AG08395 (cell line): Measurements from ENCODE around the gene NEURL1.
"Not testable (repeated sequence)": the region's sequence is repeated elsewhere in the genome, so short reads cannot be mapped to it uniquely, and the experiment has no call there.

ENCODE experiments used
- DNase-seq: peaks from one replicate; pipeline ENCODE4 v3.0.0; 2012; ENCODE audit warnings: mixed read lengths, low spot score

The NEURL1 gene

DNA sequence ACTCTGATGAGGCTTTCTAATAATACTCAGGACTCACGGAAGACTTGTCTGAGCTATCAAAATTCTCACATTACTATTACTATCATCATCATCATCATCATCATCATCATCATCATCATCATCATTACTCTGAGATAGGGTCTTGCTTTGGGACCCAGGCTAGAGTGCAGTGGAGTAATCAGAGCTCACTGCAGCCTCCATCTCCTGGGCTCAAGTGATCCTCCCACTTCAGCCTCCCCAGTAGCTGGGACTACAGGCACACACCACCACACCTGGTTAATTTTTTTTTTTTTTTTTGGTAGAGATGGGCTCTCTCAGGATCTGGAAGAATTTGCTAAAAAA lies 112.6 kb downstream of the NEURL1 start:
- not testable (repeated sequence) for DNase-seq

DNA sequence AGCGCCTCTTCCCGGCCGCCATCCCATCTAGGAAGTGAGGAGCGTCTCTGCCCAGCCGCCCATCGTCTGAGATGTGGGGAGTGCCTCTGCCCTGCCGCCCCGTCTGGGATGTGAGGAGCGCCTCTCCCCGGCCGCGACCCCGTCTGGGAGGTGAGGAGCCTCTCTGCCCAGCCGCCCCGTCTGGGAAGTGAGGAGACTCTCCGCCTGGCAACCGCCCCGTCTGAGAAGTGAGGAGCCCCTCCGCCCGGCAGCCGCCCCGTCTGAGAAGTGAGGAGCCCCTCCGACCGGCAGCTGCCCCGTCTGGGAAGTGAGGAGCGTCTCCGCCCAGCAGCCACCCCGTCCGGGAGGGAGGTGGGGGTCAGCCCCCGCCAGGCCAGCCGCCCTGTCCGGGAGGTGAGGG lies 113.5 kb downstream of the NEURL1 start:
- not testable (repeated sequence) for DNase-seq

DNA sequence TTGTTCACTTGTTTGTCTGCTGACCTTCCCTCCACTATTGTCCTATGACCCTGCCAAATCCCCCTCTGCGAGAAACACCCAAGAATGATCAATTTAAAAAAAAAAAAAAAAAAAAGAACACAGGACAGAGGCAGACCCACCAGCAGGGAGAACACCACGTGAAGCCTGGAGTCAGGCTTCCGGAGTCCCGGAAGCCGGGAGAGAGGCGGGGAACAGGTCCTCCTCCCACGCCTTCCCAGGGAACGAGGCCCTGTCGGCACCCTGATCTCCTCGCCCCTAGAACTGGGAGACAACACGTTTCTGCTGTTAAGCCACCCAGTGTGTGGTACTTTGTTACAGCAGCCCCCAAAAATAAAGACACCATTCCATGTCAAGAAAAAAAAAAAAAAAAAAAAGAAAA lies 114.6 kb downstream of the NEURL1 start:
- not testable (repeated sequence) for DNase-seq

DNA sequence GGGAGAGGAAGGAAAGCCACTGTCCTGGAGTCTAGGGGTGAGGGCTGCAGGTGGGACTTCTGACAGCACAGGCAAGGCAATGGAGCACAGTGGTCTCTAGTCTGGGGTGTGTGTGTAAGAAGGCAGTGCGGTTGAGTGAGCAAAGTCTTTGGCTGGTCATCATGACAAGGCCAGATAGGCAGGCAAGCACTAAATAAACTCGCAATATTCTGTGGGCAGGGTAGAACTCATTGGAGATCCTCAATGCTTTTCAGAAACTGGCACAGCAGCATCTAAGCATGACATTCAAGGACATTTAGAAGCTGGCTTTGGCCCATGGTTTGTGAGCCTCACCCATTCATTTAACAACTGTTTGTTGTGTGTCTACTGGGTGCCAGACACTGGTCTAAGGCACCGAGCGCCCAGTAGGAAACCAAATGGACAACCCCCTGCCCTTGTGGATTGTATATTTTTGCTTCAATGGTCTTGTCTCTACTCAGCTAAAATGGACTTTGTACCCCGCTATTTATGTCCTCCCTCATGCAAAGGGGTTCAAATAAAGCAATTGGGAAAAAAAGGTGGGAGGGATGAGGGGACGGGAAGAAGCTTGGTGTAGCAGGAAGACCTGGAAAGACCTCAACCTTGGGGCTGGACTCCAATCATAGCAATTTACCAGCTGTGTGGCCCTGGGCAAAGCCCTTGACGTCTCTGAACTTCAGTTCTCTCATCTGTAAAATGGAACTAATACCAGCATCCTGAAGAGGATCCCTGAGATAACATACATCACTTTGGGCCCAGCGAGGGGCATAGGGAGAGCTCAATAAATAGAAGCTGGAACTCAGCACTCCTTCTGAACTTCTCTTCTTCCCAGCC lies 116.0 kb downstream of the NEURL1 start:
- no peak for DNase-seq

DNA sequence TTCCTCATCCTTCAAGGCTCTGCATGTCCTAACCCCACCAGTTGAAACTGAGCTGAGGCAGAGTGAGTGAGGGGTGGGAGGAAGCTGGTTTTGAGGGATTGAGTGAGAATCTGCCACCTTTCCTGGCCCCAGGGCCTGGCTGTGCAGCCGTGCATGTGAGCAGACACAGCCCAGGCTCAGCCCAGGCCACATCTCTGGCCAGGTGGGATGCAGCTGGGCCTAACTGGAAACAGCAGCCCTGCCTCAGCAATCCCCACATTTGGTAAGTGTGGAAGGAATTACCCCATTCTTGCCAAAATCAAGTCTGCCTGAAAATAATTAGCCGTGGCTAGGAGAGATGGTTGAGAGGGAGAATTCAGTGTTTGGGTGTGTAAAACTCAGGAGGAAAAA lies 116.6 kb downstream of the NEURL1 start:
- DNase-seq = no peak

DNA sequence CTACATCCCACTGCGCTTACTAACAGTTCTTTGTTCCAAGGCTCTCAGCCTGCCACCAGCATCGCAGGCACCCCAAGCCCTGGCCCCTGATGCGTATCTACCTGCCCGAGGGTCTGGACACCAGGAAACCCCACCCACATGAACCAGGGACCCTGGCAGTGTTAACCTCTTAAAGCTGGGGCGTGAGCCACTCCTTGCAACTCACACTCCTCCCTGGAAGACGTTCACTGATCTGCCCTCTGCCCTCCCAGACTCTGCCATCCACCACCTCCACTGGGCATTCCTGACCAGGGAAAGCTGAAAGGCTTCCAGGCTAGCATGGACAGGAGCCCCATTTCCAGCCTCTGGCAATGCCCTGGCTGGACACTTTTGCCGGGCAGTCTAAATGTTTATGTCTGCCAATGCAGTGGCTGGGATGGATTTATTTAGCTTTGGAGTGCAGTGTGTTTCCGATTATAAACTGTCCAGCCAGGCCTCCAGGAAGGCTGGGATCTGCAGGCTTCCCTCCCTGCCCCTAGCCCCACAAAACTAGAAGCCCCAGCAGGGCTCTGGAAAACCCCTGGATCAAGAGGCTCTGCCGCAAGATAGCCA lies 117.5 kb downstream of the NEURL1 start:
- no peak for DNase-seq

DNA sequence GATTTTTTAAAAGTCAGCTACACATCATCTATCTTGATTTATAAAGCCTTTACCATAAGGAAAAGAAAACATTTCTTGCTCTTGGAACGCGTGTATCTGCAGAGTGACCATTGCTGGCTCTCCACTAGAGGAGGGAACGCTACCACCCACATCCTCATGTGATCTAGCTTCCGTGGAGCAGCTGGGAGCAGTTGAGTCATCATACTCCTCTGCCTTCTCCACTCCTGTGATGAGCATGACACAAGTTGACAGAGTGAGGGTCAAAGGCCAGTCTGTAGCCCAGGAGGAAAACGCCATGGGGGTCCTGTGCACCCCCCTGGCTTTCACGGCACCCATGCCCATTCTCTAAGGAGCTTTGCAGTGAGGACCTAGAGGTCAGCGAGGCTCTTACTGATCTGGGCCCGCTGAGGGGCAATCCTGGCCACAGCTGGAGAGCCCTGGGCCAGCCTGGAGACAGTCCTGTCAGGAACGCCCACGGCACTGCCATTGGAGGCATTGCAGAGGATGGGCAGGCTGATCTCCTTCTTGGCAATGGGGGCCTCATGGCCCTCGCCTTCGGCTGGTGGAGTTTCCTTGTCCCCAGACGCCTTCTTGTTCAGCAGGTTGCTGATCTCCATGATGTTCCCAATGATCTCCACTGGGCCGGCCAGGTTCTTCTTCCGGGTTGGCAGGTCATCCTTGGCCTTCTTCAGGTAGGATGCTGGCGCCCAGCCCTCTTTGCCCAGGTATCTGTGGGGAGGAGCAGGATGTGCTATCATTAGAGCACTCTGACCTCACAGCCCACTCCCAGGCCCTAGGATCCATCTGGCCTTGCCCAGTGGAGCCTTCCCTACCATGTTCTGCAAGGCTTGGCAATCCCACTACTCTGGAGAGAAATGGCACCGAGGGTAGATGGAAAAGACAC lies 119.2 kb downstream of the NEURL1 start:
- peak; percentile 87 for DNase-seq

DNA sequence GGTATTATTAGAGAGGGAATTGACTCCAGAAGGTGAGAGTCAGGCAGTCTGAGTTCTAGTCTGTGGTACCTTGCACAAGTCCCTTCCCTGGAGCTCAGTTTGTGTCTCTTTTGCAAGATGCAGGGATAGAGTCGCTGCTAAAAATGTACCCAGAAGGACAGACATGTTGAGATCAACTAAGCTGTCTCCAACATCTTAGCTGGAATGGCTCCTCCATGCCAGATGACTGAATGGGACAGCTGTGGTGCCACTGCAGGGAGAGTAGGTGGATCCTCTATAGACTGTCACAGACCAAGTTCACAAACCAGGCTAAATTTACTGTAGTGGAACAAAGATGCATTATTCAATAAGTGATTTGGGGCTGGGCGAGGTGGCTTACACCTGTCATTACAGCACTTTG lies 120.1 kb downstream of the NEURL1 start:
- no peak for DNase-seq

DNA sequence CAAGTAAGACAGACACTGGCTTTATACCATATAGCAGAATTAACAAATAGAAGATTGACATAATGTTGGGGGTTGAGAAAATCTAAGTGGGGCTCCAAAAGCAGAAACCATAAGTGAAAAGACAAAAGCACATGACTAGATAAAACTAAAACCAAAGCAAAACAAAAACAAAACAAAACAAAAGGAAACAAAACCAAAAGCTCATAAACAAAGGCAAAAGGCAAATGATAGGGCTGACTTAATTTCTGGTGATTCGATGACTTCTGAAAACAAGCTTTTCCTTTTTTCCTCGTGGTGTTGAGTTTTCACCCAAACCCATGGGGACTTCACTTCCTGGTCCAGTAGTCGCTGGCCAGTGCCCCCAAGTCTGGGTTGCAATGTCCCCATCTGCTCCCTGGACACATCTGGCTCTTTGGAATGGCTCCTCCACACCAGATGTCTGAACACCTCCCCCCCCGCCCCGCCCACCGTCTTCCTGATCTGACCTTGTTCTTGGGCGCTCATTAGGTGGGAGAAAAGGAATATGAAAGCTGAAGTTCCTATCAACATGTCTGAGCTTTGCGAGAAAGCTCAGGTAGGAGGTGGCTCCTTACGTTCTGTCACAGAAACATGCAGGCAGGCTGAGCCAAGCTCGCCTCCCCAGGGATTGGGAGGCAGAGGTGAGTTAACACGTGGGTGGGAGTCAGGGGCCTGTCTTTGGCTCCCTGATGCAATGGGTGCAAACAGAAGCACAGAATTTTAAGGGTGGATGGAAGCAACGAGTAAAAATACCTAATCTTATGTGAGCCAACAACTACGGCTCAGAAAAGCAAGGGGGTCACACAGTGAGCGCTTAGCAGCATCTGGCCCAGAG lies 121.0 kb downstream of the NEURL1 start:
- no peak for DNase-seq

DNA sequence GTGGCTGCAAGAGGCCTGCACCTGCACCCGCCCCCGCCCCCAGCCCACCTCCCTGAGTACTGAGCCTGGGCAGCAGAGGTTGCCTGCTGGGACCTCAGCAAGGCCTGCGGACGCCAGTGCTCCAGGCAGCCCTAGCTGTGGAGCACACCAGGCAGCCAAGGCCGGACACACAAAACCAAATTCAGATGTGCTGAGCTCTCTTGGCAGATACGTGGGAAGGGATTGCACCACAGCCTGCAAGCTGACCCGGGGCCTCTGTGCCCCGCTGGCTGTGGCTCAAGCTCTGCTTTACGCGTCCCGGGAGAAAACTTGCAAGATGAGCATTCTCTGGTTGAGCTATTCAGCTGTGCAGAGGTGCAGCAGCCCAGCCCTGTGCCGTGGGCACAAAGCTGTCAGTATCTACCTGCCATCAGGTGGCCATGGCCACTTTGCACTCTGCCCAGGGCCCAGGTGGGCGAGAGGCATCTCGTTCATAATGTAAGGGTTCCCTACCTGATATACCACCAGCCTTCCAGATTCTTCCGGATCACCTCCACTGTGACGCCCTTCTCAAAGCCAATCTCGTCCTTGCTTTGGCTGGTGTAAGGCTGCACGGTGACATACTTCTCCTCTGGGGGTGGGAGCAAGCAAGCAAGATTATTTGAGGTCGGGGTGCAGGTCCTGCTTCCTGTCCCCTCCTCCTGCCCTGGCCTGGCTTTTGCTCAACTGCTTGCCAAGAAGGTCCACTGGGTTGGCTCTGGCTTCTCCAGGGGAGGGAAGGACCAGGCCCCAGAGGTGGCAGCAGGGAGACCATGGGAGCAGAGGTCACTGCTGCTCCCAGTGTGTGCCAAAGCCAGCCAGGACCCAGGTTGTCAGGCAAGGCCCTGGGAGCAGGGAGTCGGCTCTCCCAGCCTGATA lies 123.4 kb downstream of the NEURL1 start:
- peak; percentile 95 for DNase-seq

DNA sequence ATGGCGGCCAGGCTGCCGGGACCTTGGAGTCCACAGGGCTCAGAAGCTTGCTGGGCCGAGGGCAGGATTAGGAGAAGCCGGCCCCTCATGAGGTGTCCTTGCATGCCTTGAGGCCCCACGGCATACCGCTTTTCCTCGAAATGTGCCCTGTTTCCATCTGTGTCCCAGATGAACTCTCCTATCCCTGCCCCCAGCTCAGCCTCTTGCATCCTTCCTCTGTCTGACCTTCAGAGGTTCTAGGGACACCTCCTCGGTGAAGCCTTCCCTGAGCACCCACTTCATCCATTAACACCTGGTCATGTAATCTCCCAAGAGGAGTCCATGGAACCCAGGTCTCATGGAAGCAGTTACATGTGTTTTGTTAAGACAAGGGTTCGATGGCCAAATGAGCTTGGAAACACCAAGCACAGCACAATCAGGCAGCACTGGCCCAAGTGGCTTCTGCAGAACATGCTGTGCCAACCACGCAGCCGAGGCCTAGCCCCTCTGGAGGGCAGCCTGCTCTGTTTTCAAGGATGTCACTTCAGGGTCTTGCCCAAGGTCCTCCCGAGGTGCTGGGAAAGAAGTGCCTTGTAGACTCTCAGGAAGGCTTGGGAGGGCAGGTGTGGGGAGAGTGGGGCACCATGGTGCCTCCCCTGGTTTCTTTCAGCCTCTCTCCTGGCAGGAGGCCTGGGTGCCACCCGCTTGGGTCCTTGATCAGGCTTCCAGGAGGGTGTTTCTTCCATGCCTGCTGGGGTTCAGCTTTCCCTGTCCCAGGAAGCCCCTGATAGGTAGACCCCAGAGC lies 124.3 kb downstream of the NEURL1 start:
- no peak for DNase-seq

DNA sequence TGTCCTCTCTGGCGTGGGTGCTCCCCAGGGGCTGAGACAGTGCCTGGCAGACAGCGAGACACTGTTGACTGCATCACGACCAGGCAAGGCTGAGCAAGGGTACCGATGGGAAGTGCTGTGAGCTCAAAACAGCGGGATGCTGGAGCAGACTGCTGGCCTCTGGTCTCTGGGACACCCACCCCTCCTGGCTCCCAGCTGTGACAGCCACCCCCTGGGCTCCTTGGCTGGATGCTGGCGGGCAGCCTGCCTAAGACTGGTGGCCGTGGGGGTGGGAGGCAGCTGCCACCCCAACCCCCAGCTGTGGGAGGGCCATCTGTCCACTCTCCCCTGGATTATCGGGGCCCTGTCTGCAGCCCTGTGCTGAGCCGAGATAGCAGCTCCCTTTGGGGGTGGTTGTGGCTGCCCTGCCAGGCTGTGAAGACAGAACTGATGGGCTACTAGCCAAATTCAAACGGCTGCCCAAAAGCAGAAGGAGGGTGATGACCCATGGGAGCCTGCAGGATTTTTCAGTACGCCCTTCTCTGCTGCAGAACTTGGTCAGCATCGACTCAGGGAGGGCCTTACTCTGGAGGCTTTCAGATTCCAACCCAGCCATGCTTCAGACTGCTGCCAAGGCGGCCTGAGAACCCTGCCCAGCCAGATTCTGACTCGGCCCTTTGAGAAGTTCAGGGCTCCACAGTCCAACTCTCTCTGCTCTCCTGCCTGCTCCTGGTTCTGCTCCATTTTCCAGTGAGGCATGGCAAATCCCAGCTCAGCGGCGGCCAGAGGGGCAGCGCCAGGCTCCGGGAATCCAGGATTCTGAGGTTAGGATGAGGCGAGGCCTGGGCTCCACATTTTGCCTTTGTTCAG lies 125.3 kb downstream of the NEURL1 start:
- DNase-seq = peak; percentile 77

DNA sequence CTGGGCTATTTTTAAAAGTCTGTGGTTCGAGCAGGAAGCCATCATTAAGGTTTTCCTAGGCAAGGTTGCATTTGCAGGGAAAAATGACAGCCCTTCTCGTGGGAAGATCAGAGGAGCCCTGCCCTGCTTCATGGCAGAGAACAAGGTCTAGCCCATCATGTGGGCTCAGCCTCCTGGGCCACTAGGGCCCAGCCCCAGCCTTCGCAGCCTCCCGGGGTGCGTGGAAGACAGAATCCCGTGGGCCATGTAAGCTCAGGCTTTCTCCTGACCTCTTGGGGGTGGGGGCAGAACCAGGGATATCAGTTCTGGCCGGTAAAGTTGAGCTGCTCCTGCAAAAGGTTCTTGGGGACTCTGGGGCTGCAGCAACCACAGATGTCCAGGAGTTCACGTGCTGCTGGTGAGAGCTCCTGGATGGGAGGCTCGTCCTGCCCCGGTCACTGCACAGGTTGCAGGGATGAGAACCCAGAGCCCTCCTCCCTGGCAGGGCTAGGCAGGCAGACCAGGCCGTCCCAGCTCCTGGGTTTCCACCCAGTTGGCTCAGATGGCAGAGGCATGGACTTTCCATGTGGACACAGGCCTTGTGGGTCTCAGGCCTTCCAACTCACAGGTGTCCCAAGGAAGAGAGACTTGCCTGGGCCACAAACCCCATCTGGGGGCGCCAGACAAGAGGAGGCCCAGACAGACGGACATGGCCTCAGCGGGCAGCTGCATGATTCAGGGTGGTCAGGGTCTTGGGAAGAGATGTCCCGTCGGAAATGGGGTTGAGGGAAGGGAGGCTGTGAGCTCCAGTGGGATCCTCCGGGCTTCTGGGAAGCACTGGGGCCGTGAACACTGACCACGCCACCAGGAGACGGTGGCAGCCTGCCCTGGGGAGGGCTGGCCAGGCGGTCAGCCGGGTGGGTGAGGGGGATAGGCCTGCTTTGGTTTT lies 126.2 kb downstream of the NEURL1 start:
- DNase-seq = no peak

DNA sequence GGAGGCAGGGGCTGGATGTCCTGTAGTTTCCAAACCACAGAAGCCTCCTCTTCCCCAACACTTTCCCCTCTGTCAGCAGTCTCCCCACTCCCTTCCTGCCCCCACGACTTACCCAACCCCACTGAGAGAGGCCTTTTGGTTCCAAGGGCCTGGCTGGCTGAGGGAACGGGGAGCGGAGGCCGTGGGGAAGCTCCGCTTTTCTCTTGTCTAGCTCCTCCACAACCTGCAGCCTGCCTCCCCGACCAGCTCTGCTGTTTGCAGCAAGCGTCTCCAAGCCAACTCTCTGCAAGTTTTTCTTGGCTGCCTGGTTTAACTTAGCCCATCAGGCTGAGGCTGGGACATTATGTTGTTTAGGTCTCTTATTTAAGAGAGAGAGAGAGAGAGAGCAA lies 126.8 kb downstream of the NEURL1 start:
- DNase-seq = no peak

DNA sequence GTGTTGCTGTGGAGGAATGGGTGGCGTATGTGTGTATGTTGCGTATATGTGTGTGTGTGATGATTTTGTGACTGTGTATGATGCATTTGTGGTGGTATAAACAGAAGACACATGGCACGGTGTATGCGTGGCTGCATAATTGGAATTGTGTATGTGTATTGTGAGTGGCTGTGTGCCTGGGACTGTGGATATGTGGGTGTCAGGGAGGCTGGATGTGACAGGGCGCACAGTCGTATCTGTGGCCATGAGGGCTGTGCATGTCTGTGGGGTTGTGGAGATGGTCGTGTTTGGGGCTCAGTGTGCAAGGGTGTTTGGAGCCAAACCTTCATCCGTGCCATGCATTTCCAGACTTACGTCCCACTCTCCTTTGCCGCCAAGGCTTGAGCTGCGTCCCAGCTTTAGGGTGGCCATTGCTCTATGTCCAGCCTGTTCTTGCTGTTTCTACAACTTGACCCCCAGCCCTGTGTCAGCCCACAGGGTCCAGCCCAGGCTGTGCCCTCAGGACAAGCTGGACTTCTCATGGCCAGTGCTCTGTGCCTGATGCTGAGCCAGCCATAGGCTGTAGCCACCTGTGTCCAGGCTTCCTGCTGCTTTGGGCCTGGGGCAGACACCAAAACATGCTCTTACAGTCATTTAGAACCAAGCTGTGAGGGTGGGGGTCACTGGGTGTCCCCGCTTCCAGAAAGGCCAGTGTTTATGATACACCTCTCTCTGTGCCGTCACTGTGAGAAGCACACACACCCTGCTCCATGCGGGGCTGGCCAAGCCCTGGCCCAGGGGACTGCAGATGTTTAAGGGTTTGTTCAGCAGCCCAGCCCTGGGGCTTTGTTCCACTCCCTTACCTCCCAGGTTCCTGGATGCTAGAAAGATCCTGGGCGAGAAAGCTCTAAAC lies 127.6 kb downstream of the NEURL1 start:
- no peak for DNase-seq

DNA sequence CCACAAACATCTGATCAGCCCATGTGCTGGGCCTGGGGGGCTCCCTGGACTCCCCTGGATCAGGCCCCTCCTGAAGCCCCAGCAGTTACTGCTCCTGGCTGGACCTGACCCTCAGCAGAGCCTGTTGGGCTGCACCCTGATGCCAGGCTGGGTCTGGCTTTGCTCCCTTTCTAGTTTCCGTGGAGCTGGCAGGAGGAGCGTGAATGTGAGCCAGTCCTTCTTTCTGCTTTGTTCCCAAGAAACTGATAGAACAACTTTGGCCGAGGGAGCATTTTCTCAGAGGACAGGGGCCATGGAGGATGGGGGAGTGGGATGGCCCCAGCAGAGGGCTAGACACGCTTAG lies 128.2 kb downstream of the NEURL1 start:
- DNase-seq = no peak

DNA sequence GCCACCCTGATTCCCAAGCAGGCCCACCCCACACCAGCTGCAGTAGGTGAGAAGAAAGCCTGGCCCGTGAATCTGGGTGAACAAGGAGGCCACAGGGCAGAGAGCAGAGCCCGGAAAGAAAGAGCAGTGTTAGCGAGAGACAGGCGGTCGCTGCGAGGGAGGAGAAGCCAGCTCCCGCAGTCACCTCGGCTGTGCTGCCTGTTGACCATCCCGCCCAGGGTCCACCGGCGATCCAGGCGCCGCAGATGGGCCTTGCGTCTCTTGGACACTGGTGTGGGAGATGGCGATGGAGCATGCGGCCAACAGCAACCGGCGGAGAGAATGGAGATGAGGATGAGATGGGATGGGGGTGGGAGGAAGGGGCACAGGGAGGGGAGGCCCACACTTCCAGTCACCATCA lies 128.8 kb downstream of the NEURL1 start:
- DNase-seq = no peak
